Measurements from ENCODE around the gene NKX2-2. TPM values are rescaled to one million over a fixed set of nuclear protein-coding genes. Genes with fewer than 3 reads are reported as not detected.

NKX2-2 gene
- polyA plus RNA-seq, 1 experiment, result not detected

DNA sequence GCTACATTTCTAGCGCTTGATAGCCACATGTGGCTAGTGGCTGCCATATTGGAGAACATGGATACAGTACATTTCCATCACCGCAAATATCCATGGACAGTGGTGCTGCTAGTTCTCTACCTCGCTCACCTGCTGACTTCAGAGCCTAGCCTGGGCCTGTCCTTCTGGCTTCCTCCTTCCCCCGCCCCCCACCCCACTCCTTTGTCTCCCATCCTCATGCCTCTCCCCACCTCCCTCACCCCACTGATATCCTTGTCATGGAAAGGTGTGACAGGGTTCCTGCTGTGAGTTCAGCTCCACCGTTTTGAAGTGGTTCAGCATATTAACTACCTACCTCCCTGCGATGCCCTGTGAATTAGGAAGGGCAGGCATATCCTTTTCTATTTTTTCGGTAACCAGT lies 14.2 kb downstream of the NKX2-2 start:
- H3K27me3 ChIP-seq (ENCODE audit: control insufficient read depth, insufficient read depth, low read length), result peaks cover 5% of the 10 kb centered on the region
- no peak overlapping the region for H3K4me3 ChIP-seq (ENCODE audit: low read depth, low read length)
- ChIA-PET CTCF (interaction anchor here (1.3 to 16.9 kb wide), 2 partner anchors 261 to 663 kb away, joined by 4 to 208 read pairs; no protein-coding TSS in a partner anchor), POLR2A (no interaction called here)
- no peak for DNase-seq (ENCODE audit: low read depth)
- TF ChIP-seq, protein P1, sequence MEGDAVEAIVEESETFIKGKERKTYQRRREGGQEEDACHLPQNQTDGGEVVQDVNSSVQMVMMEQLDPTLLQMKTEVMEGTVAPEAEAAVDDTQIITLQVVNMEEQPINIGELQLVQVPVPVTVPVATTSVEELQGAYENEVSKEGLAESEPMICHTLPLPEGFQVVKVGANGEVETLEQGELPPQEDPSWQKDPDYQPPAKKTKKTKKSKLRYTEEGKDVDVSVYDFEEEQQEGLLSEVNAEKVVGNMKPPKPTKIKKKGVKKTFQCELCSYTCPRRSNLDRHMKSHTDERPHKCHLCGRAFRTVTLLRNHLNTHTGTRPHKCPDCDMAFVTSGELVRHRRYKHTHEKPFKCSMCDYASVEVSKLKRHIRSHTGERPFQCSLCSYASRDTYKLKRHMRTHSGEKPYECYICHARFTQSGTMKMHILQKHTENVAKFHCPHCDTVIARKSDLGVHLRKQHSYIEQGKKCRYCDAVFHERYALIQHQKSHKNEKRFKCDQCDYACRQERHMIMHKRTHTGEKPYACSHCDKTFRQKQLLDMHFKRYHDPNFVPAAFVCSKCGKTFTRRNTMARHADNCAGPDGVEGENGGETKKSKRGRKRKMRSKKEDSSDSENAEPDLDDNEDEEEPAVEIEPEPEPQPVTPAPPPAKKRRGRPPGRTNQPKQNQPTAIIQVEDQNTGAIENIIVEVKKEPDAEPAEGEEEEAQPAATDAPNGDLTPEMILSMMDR (IDR thresholded peaks at IDR 0.05; ENCODE audit: insufficient read depth, low read depth, low read length), result no peak
- H3K36me3 ChIP-seq (ENCODE audit: control insufficient read depth, insufficient read depth, low read length), result no peaks in the 10 kb centered on the region

DNA sequence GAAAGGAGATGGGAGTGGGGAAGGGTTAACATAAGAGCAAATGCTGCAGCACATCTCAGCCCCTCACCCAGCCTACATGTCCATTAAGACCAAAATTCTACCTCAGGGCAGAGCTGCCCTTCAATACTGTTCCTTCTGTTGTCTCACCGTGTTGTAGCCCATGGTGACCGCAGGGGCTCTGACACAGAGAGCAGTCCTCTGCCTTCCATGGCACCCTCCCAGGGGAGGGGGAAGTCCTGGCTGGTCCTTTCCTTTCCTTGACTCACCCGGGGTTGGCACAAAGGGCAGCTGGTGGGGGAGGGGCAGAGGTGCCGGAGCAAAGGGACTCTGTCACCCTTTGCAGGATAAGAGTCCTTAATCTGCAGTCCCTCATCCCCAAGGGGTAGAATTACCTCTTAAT lies 15.2 kb downstream of the NKX2-2 start:
- TF ChIP-seq, protein P1 (IDR thresholded peaks at IDR 0.05; ENCODE audit: insufficient read depth, low read depth, low read length), result no peak
- DNase-seq (ENCODE audit: low read depth), result no peak
- H3K4me3 ChIP-seq (ENCODE audit: low read depth, low read length), result no peak overlapping the region
- peaks cover 4% of the 10 kb centered on the region for H3K27me3 ChIP-seq (ENCODE audit: control insufficient read depth, insufficient read depth, low read length)
- ChIA-PET CTCF (interaction anchor here (16.9 kb wide), 1 partner anchor 260 kb away, joined by 208 read pairs; no protein-coding TSS in a partner anchor), POLR2A (no interaction called here)
- no peaks in the 10 kb centered on the region for H3K36me3 ChIP-seq (ENCODE audit: control insufficient read depth, insufficient read depth, low read length)

DNA sequence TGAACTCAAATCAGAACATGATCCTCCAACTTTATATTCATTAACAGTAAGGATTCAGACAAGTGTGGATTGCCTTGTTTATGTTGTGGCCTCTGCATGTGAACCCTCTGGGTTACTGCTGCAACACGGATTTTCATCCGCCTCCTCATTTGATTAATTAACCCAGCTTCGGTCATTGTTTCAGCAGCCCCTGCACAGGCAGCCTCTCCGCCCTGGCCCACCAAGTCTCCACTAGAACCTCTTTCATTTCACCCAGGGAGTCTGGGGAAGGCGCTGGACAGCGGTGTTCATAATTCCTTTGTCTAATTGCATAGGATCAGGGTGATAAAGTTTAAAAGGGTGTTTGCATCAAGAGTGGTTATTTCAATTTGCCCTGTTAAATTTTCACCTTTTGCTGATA lies 15.7 kb downstream of the NKX2-2 start:
- TF ChIP-seq, protein P1 (IDR thresholded peaks at IDR 0.05; ENCODE audit: insufficient read depth, low read depth, low read length), result no peak
- ChIA-PET CTCF (interaction anchor here (3.4 to 16.9 kb wide), 2 partner anchors 7 to 260 kb away, joined by 13 to 208 read pairs; no protein-coding TSS in a partner anchor), POLR2A (interaction anchor here (0.6 kb wide), 1 partner anchor 262 kb away, joined by 3 read pairs; no protein-coding TSS in a partner anchor)
- peaks cover 2% of the 10 kb centered on the region for H3K27me3 ChIP-seq (ENCODE audit: control insufficient read depth, insufficient read depth, low read length)
- H3K36me3 ChIP-seq (ENCODE audit: control insufficient read depth, insufficient read depth, low read length), result no peaks in the 10 kb centered on the region
- no peak overlapping the region for H3K4me3 ChIP-seq (ENCODE audit: low read depth, low read length)
- DNase-seq (ENCODE audit: low read depth), result no peak

DNA sequence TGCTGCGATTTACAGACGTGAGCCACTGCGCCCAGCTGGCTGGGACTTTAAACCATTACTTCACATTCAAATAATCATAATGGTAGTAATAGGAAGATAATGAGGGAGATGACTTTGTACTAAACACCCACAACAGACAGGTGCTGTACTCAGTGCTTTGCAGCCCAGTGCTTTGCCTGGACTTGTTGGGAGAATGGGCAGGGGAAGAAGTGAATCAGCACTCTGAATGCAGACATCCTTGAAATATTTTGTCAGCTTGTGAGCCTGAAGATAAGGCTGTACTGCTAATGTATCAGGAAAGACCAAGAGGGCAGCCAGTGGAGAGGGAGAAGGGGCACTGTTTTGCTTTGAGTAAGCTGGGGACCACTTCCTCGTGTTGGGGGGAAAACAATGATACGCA lies 17.4 kb downstream of the NKX2-2 start:
- POLR2A ChIA-PET, result no interaction called here

DNA sequence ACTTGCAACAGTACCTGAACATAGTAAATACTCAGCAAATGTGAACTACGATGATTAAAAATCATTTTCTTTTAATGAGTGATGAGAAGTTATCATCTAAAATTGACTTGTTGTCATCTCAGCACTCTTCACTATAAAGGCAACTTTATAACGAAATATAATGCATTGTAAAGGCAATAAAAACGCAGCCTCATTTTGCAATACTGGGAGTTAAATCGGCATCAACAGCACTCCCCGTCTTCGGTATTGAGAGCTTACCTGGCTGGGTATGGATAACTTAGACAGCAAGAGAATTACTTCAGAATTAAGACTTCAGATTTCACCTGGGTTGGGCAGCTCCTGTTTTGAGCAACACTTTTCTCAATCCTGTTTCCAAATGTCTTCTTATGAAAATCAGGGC lies 20.8 kb downstream of the NKX2-2 start:
- Histone ChIP-seq H3K27me3 (ENCODE audit: control insufficient read depth, insufficient read depth, low read length) (peaks cover 3% of the 10 kb centered on the region), H3K4me3 (ENCODE audit: low read depth, low read length) (no peak overlapping the region), H3K36me3 (ENCODE audit: control insufficient read depth, insufficient read depth, low read length) (no peaks in the 10 kb centered on the region)
- POLR2A ChIA-PET, result no interaction called here
- CTCF ChIA-PET, result interaction anchor here (1.1 to 7.5 kb wide), 3 partner anchors 13 to 633 kb away, joined by 3 to 61 read pairs (median 11); no protein-coding TSS in a partner anchor
- no peak for DNase-seq (ENCODE audit: low read depth)
- TF ChIP-seq, protein P1 (IDR thresholded peaks at IDR 0.05; ENCODE audit: insufficient read depth, low read depth, low read length), result no peak

More for the DNA sequence above, 17.4 kb downstream of the NKX2-2 start:
- no peak for DNase-seq (ENCODE audit: low read depth)
- H3K36me3 ChIP-seq (ENCODE audit: control insufficient read depth, insufficient read depth, low read length), result no peaks in the 10 kb centered on the region
- TF ChIP-seq, protein P1 (IDR thresholded peaks at IDR 0.05; ENCODE audit: insufficient read depth, low read depth, low read length), result no peak
- no peak overlapping the region for H3K4me3 ChIP-seq (ENCODE audit: low read depth, low read length)
- H3K27me3 ChIP-seq (ENCODE audit: control insufficient read depth, insufficient read depth, low read length), result peaks cover 2% of the 10 kb centered on the region
- CTCF ChIA-PET, result interaction anchor here (1.1 to 16.9 kb wide), 4 partner anchors 9 to 658 kb away, joined by 3 to 208 read pairs (median 9); no protein-coding TSS in a partner anchor

Data from BJ (cell line).